ENCODE measurements around the gene ZRANB3.

DNA sequence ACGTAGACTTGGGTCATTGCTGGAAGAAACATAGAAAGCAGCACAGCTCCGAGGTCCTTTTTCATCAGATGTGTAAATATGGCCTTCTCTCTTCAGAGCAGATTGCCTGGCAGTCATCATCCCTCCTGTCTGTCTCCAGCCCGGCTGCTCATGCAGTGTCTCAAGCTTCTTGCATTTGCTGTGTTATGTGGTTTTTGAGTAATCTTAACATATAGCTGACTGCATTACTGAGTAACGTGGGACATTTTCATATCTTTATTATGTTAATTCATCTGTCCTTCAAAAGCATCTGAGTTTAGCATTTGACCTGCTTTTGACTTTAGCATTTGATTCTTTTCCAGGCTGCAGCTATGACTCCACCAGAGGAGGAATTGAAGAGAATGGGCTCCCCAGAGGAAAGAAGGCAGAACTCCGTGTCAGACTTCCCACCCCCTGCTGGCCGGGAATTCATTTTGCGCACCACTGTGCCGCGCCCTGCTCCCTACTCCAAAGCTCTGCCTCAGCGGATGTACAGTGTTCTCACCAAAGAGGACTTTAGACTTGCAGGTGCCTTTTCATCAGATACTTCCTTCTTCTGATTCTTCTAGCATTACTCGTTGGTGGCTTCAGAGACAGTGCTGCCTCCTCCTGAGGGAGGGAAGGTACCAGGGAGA lies 362.7 kb downstream of the ZRANB3 start:
- TF ChIP-seq EP300 (IDR thresholded peaks at IDR 0.05; ENCODE audit: low read depth in 2 of 2, low read length in 2 of 2) (no peak), EP300 (CRISPR knock-in tag; IDR thresholded peaks at IDR 0.05; ENCODE audit: borderline replicate concordance) (no peak), CTCF (CRISPR knock-in tag; IDR thresholded peaks at IDR 0.05) (0 out of 2 replicates have a peak, but pooled peaks have one; percentile 10), ZBTB8A (CRISPR knock-in tag; IDR thresholded peaks at IDR 0.05; ENCODE audit: borderline replicate concordance, low read depth) (no peak), ZNF331 (CRISPR knock-in tag; IDR thresholded peaks at IDR 0.05) (no peak), EZH2 (conservative IDR thresholded peaks at IDR 0.05; ENCODE audit: low read depth, low read length) (no peak), ARID2 (CRISPR knock-in tag; IDR thresholded peaks at IDR 0.05; ENCODE audit: borderline replicate concordance) (no peak), RAD21 (CRISPR knock-in tag; IDR thresholded peaks at IDR 0.05) (no peak)
- TF ChIP-seq, protein P1, sequence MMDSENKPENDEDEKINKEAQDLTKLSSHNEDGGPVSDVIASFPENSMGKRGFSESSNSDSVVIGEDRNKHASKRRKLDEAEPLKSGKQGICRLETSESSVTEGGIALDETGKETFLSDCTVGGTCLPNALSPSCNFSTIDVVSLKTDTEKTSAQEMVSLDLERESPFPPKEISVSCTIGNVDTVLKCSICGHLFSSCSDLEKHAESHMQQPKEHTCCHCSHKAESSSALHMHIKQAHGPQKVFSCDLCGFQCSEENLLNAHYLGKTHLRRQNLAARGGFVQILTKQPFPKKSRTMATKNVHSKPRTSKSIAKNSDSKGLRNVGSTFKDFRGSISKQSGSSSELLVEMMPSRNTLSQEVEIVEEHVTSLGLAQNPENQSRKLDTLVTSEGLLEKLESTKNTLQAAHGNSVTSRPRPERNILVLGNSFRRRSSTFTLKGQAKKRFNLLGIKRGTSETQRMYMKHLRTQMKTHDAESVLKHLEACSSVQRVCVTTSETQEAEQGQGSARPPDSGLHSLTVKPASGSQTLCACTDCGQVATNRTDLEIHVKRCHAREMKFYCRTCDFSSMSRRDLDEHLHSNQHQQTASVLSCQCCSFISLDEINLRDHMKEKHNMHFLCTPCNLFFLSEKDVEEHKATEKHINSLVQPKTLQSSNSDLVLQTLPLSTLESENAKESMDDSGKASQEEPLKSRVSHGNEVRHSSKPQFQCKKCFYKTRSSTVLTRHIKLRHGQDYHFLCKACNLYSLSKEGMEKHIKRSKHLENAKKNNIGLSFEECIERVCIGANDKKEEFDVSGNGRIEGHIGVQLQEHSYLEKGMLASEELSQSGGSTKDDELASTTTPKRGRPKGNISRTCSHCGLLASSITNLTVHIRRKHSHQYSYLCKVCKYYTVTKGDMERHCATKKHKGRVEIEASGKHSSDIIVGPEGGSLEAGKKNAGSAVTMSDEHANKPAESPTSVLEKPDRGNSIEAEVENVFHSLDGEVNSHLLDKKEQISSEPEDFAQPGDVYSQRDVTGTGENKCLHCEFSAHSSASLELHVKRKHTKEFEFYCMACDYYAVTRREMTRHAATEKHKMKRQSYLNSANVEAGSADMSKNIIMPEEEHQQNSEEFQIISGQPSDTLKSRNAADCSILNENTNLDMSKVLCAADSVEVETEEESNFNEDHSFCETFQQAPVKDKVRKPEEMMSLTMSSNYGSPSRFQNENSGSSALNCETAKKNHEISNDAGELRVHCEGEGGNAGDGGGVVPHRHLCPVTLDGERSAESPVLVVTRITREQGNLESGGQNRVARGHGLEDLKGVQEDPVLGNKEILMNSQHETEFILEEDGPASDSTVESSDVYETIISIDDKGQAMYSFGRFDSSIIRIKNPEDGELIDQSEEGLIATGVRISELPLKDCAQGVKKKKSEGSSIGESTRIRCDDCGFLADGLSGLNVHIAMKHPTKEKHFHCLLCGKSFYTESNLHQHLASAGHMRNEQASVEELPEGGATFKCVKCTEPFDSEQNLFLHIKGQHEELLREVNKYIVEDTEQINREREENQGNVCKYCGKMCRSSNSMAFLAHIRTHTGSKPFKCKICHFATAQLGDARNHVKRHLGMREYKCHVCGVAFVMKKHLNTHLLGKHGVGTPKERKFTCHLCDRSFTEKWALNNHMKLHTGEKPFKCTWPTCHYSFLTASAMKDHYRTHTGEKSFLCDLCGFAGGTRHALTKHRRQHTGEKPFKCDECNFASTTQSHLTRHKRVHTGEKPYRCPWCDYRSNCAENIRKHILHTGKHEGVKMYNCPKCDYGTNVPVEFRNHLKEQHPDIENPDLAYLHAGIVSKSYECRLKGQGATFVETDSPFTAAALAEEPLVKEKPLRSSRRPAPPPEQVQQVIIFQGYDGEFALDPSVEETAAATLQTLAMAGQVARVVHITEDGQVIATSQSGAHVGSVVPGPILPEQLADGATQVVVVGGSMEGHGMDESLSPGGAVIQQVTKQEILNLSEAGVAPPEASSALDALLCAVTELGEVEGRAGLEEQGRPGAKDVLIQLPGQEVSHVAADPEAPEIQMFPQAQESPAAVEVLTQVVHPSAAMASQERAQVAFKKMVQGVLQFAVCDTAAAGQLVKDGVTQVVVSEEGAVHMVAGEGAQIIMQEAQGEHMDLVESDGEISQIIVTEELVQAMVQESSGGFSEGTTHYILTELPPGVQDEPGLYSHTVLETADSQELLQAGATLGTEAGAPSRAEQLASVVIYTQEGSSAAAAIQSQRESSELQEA (CRISPR knock-in tag; IDR thresholded peaks at IDR 0.05; ENCODE audit: not compliant biosample characterization) = no peak

Data from HepG2 (cell line).